ENCODE data around the gene C8G.

GRCh38 chr9:136896027-136896426 lies 49.0 kb upstream of the C8G start:
- TF ChIP-seq NFIC (IDR thresholded peaks at IDR 0.05), result no peak
- no peak for TF ChIP-seq REST (IDR thresholded peaks at IDR 0.05; ENCODE audit: low read depth)

All from Ishikawa (cell line).